CD8-positive, alpha-beta memory T cell (primary cell): Measurements from ENCODE around the gene ELOVL5. TPM values are rescaled to one million over a fixed set of nuclear protein-coding genes. Genes with fewer than 3 reads are reported as not detected.

Source experiments
- CTCF ChIA-PET: fragments of 350-600 bp; sonication (Branson Sonifier 250); formaldehyde crosslinking; loops from one replicate; lab custom pipeline; 2021; ENCODE audit warnings: antibody characterized with exemption; lab: Charles Lee
- POLR2A ChIA-PET: fragments of 350-600 bp; sonication (Branson Sonifier 250); formaldehyde crosslinking; loops from one replicate; lab custom pipeline; 2021; ENCODE audit warnings: antibody characterized with exemption; lab: Charles Lee
- DNase-seq, 5 donors: peaks; one replicate each; pipeline versions ENCODE4 v3.0.0 to v3.0.0-alpha.2; 2020 to 2022; ENCODE audit warnings: mixed read lengths in 1 of 5
- H3K27ac ChIP-seq: one replicate; pipeline ENCODE4 v1.7.0; 2013; ENCODE audit warnings: low read depth, mild to moderate bottlenecking, low read length, moderate library complexity
- H3K27me3 ChIP-seq: 2 replicates; pipeline ENCODE4 v1.7.0; 2013; ENCODE audit warnings: low read length, mild to moderate bottlenecking; ENCODE audit not compliant: insufficient read depth, poor library complexity, severe bottlenecking
- H3K36me3 ChIP-seq: 2 replicates; pipeline ENCODE4 v1.7.0; 2013; ENCODE audit warnings: mild to moderate bottlenecking, low read length, moderate library complexity; ENCODE audit not compliant: insufficient read depth
- H3K4me1 ChIP-seq: 2 replicates; pipeline ENCODE4 v1.7.0; 2013; ENCODE audit warnings: mild to moderate bottlenecking, low read length, moderate library complexity; ENCODE audit not compliant: insufficient read depth
- H3K4me3 ChIP-seq: 2 replicates; pipeline ENCODE4 v1.7.0; 2013; ENCODE audit warnings: mild to moderate bottlenecking, low read length
- H3K9me3 ChIP-seq: 2 replicates; pipeline ENCODE4 v1.7.0; 2013; ENCODE audit warnings: mild to moderate bottlenecking, low read length
- H3K27ac Mint-ChIP-seq, 8 donors: one replicate each; pipeline ENCODE4 v1.8.0; 2020 to 2021; ENCODE audit warnings: mixed read lengths in 8 of 8, mild to moderate bottlenecking in 6 of 8, inconsistent platforms in 3 of 8, moderate library complexity in 3 of 8
- H3K27me3 Mint-ChIP-seq, 2 donors: one replicate each; pipeline ENCODE4 v1.8.0; 2020 to 2021; ENCODE audit warnings: mixed read lengths in 2 of 2, mild to moderate bottlenecking in 1 of 2, moderate library complexity in 1 of 2
- H3K36me3 Mint-ChIP-seq, 3 donors: one replicate each; pipeline ENCODE4 v1.8.0; 2020 to 2021; ENCODE audit warnings: mixed read lengths in 3 of 3, inconsistent platforms in 1 of 3, mild to moderate bottlenecking in 1 of 3
- H3K4me1 Mint-ChIP-seq, 3 donors: one replicate each; pipeline ENCODE4 v1.8.0; 2020 to 2021; ENCODE audit warnings: mixed read lengths in 3 of 3, inconsistent platforms in 1 of 3, mild to moderate bottlenecking in 1 of 3
- H3K4me3 Mint-ChIP-seq, 7 donors: one replicate each; pipeline ENCODE4 v1.8.0; 2020 to 2021; ENCODE audit warnings: mixed read lengths in 7 of 7, mild to moderate bottlenecking in 6 of 7, moderate library complexity in 4 of 7, inconsistent platforms in 2 of 7
- H3K9me3 Mint-ChIP-seq, 5 donors: one replicate each; pipeline ENCODE4 v1.8.0; 2020 to 2022; ENCODE audit warnings: mixed read lengths in 5 of 5, mild to moderate bottlenecking in 3 of 5, moderate library complexity in 2 of 5, inconsistent platforms in 1 of 5
- polyA plus RNA-seq: library from polyadenylated mRNA; unstranded; fragments of 300-500 nt; fragmentation: Illumina TruSeq; gene quantifications from one replicate; pipeline ENCODE4 v1.2.3, GENCODE V29; 2021
- total RNA-seq, 2 experiments: library from RNA; stranded (reverse); gene quantifications; one replicate each; pipeline ENCODE4 v1.2.3, GENCODE V29; 2021

ELOVL5 gene
- total and polyA plus RNA-seq, 3 experiments from 2014 or later: 96.9 to 124 (median 117) TPM

GRCh38 chr6:53294611-53295010, 54.1 kb downstream of the ELOVL5 start:
- Mint-ChIP-seq H3K4me1 (peaks cover 85 to 98% (median 96%) of the 10 kb centered on the region in 3 donors), H3K36me3 (peaks cover 0 to 37% (median 10%) of the 10 kb centered on the region in 3 donors), H3K4me3 (no peak overlapping the region), H3K27ac (peak overlapping the region in 7 of 8 donors; percentile 8 to 85 (median 62)), H3K27me3 (no peaks in the 10 kb centered on the region), H3K9me3 (no peaks in the 10 kb centered on the region)
- H3K36me3 ChIP-seq: peaks cover 3% of the 10 kb centered on the region
- ChIA-PET POLR2A (no interaction called here), CTCF (interaction anchor here (0.8 to 2.1 kb wide), 10 partner anchors 8 to 100 kb away, joined by 3 to 14 read pairs (median 4); partner anchors contain the start of gene ELOVL5)
- no peak for DNase-seq
- H3K27me3 ChIP-seq: no peaks in the 10 kb centered on the region
- H3K27ac ChIP-seq: no peak overlapping the region
- peaks cover 69% of the 10 kb centered on the region for H3K4me1 ChIP-seq
- no peaks in the 10 kb centered on the region for H3K9me3 ChIP-seq
- no peak overlapping the region for H3K4me3 ChIP-seq

GRCh38 chr6:53294095-53294494, 54.7 kb downstream of the ELOVL5 start:
- H3K9me3 Mint-ChIP-seq: no peaks in the 10 kb centered on the region
- H3K27ac Mint-ChIP-seq: peak overlapping the region; percentile 0 to 95 (median 60)
- DNase-seq: peak in 2 of 5 donors; percentile 46 to 51
- no peaks in the 10 kb centered on the region for H3K9me3 ChIP-seq
- H3K27me3 Mint-ChIP-seq: no peaks in the 10 kb centered on the region
- no peak overlapping the region for H3K4me3 Mint-ChIP-seq
- ChIA-PET POLR2A (no interaction called here), CTCF (interaction anchor here (0.8 to 2.1 kb wide), 10 partner anchors 9 to 101 kb away, joined by 3 to 14 read pairs (median 4); partner anchors contain the start of gene ELOVL5)
- H3K27ac ChIP-seq: no peak overlapping the region
- peaks cover 66% of the 10 kb centered on the region for H3K4me1 ChIP-seq
- peaks cover 83 to 98% (median 96%) of the 10 kb centered on the region in 3 donors for H3K4me1 Mint-ChIP-seq
- peaks cover 0 to 39% (median 10%) of the 10 kb centered on the region in 3 donors for H3K36me3 Mint-ChIP-seq
- no peak overlapping the region for H3K4me3 ChIP-seq
- H3K27me3 ChIP-seq: no peaks in the 10 kb centered on the region
- H3K36me3 ChIP-seq: peaks cover 3% of the 10 kb centered on the region

GRCh38 chr6:53293691-53294090, 55.1 kb downstream of the ELOVL5 start:
- H3K36me3 ChIP-seq: peaks cover 3% of the 10 kb centered on the region
- Mint-ChIP-seq H3K36me3 (peaks cover 0 to 40% (median 11%) of the 10 kb centered on the region in 3 donors), H3K27ac (peak overlapping the region in 7 of 8 donors; percentile 6 to 85 (median 66)), H3K4me3 (peak overlapping the region in 2 of 7 donors; percentile 18 to 29), H3K27me3 (no peaks in the 10 kb centered on the region), H3K9me3 (no peaks in the 10 kb centered on the region), H3K4me1 (peaks cover 82 to 98% (median 95%) of the 10 kb centered on the region in 3 donors)
- no peak for DNase-seq
- ChIA-PET POLR2A (no interaction called here), CTCF (interaction anchor here (0.6 to 2.1 kb wide), 7 partner anchors 9 to 101 kb away, joined by 3 to 14 read pairs (median 4); partner anchors contain the start of gene ELOVL5)
- no peaks in the 10 kb centered on the region for H3K9me3 ChIP-seq
- H3K27ac ChIP-seq: no peak overlapping the region
- peaks cover 67% of the 10 kb centered on the region for H3K4me1 ChIP-seq
- H3K4me3 ChIP-seq: no peak overlapping the region
- no peaks in the 10 kb centered on the region for H3K27me3 ChIP-seq

GRCh38 chr6:53290537-53291510, 57.9 kb downstream of the ELOVL5 start:
- peak in 3 of 5 donors; percentile 48 to 62 (median 51) for DNase-seq
- CTCF ChIA-PET: interaction anchor here (0.7 to 3.1 kb wide), 12 partner anchors 10 to 435 kb away, joined by 3 to 13 read pairs (median 4); partner anchors contain the start of gene ELOVL5

GRCh38 chr6:53287336-53288225, 61.2 kb downstream of the ELOVL5 start:
- H3K36me3 Mint-ChIP-seq: peaks cover 5 to 61% (median 13%) of the 10 kb centered on the region in 3 donors
- Histone ChIP-seq H3K27me3 (no peaks in the 10 kb centered on the region), H3K36me3 (peaks cover 5% of the 10 kb centered on the region), H3K27ac (no peak overlapping the region), H3K9me3 (no peaks in the 10 kb centered on the region), H3K4me1 (peaks cover 43% of the 10 kb centered on the region), H3K4me3 (no peak overlapping the region)
- ChIA-PET POLR2A (no interaction called here), CTCF (no interaction called here)
- peak overlapping the region; percentile 55 to 94 (median 75) for H3K27ac Mint-ChIP-seq
- no peak overlapping the region for H3K4me3 Mint-ChIP-seq
- no peaks in the 10 kb centered on the region for H3K27me3 Mint-ChIP-seq
- H3K4me1 Mint-ChIP-seq: peaks cover 71 to 92% (median 91%) of the 10 kb centered on the region in 3 donors
- no peak for DNase-seq
- no peaks in the 10 kb centered on the region for H3K9me3 Mint-ChIP-seq

More at GRCh38 chr6:53290537-53291510, 57.9 kb downstream of the ELOVL5 start:
- Mint-ChIP-seq H3K36me3 (peaks cover 5 to 63% (median 17%) of the 10 kb centered on the region in 3 donors), H3K4me3 (peak overlapping the region in 6 of 7 donors; percentile 19 to 68 (median 44)), H3K27ac (peak overlapping the region; percentile 57 to 96 (median 69)), H3K27me3 (no peaks in the 10 kb centered on the region), H3K4me1 (peaks cover 77 to 90% (median 90%) of the 10 kb centered on the region in 3 donors), H3K9me3 (no peaks in the 10 kb centered on the region)
- H3K4me3 ChIP-seq: peak overlapping the region; percentile 2
- peak overlapping the region; percentile 7 for H3K27ac ChIP-seq
- POLR2A ChIA-PET: interaction anchor here (1.0 to 1.4 kb wide), 2 partner anchors 32 to 57 kb away, joined by 3 to 9 read pairs; no protein-coding TSS in a partner anchor
- H3K27me3 ChIP-seq: no peaks in the 10 kb centered on the region
- H3K4me1 ChIP-seq: peaks cover 58% of the 10 kb centered on the region
- peaks cover 8% of the 10 kb centered on the region for H3K36me3 ChIP-seq
- H3K9me3 ChIP-seq: no peaks in the 10 kb centered on the region

GRCh38 chr6:53284901-53285300, 63.8 kb downstream of the ELOVL5 start:
- Histone ChIP-seq H3K27me3 (no peaks in the 10 kb centered on the region), H3K4me3 (no peak overlapping the region), H3K27ac (no peak overlapping the region), H3K36me3 (peaks cover 5% of the 10 kb centered on the region), H3K4me1 (peaks cover 25% of the 10 kb centered on the region), H3K9me3 (no peaks in the 10 kb centered on the region)
- no peak for DNase-seq
- POLR2A ChIA-PET: interaction anchor here (1.1 to 1.5 kb wide), 2 partner anchors 31 to 63 kb away, joined by 4 to 6 read pairs; partner anchors contain the start of gene ELOVL5
- CTCF ChIA-PET: interaction anchor here (1.0 to 2.0 kb wide), 4 partner anchors 9 to 126 kb away, joined by 3 to 9 read pairs (median 4); no protein-coding TSS in a partner anchor
- H3K27ac Mint-ChIP-seq: peak overlapping the region; percentile 19 to 94 (median 66)
- peaks cover 5 to 71% (median 16%) of the 10 kb centered on the region in 3 donors for H3K36me3 Mint-ChIP-seq
- no peaks in the 10 kb centered on the region for H3K27me3 Mint-ChIP-seq
- H3K4me3 Mint-ChIP-seq: peak overlapping the region in 6 of 7 donors; percentile 6 to 59 (median 30)
- H3K9me3 Mint-ChIP-seq: no peaks in the 10 kb centered on the region
- peaks cover 70 to 92% (median 92%) of the 10 kb centered on the region in 3 donors for H3K4me1 Mint-ChIP-seq

- Mint-ChIP-seq H3K27ac (peak overlapping the region in 2 of 8 donors; percentile 44 to 54), H3K36me3 (peaks cover 9 to 76% (median 21%) of the 10 kb centered on the region in 3 donors), H3K9me3 (no peaks in the 10 kb centered on the region), H3K27me3 (no peaks in the 10 kb centered on the region), H3K4me1 (peaks cover 60 to 93% (median 84%) of the 10 kb centered on the region in 3 donors), H3K4me3 (no peak overlapping the region)
- no peak for DNase-seq
- Histone ChIP-seq H3K27me3 (no peaks in the 10 kb centered on the region), H3K9me3 (no peaks in the 10 kb centered on the region), H3K27ac (no peak overlapping the region), H3K36me3 (peaks cover 4% of the 10 kb centered on the region), H3K4me1 (peaks cover 14% of the 10 kb centered on the region), H3K4me3 (no peak overlapping the region)
- ChIA-PET CTCF (no interaction called here), POLR2A (no interaction called here)
These were observed 66.0 kb downstream of the ELOVL5 start for GRCh38 chr6:53282741-53283140.
